HG03354 (cell line): ENCODE data around the gene FAM222A.
"Not testable (repeated sequence)": the region's sequence is repeated elsewhere in the genome, so short reads cannot be mapped to it uniquely, and the experiment has no call there.

Experiments
- ATAC-seq: cut with Tn5 transposase; IDR thresholded peaks from one replicate; pipeline ENCODE4 v1.9.1; 2021; ENCODE audit warnings: mild to moderate bottlenecking; ENCODE audit not compliant: unreplicated experiment, poor library complexity, severe bottlenecking

Gene FAM222A

GRCh38 chr12:109693160-109693559 lies 20.5 kb upstream of the FAM222A start:
- no peak for ATAC-seq

GRCh38 chr12:109693653-109694600 lies 19.7 kb upstream of the FAM222A start:
- no peak for ATAC-seq

GRCh38 chr12:109694629-109695028 lies 19.0 kb upstream of the FAM222A start:
- not testable (repeated sequence) for ATAC-seq

GRCh38 chr12:109695416-109695815 lies 18.2 kb upstream of the FAM222A start:
- no peak for ATAC-seq

GRCh38 chr12:109695961-109696461 lies 17.6 kb upstream of the FAM222A start:
- ATAC-seq: no peak

- ATAC-seq: no peak
Measured at GRCh38 chr12:109696485-109697269, 16.9 kb upstream of the FAM222A start.

- no peak for ATAC-seq
Measured at GRCh38 chr12:109697270-109697553, 16.4 kb upstream of the FAM222A start.

- no peak for ATAC-seq
Measured at GRCh38 chr12:109697877-109698468, 15.7 kb upstream of the FAM222A start.

GRCh38 chr12:109698820-109699219 lies 14.8 kb upstream of the FAM222A start:
- ATAC-seq: no peak

- ATAC-seq: no peak
Measured at GRCh38 chr12:109701064-109701463, 12.6 kb upstream of the FAM222A start.

- ATAC-seq: no peak
Measured at GRCh38 chr12:109702111-109702841, 11.3 kb upstream of the FAM222A start.

GRCh38 chr12:109703684-109704083 lies 9.9 kb upstream of the FAM222A start:
- ATAC-seq: no peak

- no peak for ATAC-seq
Measured at GRCh38 chr12:109704371-109705098, 9.1 kb upstream of the FAM222A start.

GRCh38 chr12:109705291-109705690 lies 8.3 kb upstream of the FAM222A start:
- ATAC-seq: no peak

GRCh38 chr12:109706398-109706746 lies 7.3 kb upstream of the FAM222A start:
- no peak for ATAC-seq

- ATAC-seq: no peak
Measured at GRCh38 chr12:109706747-109707469, 6.7 kb upstream of the FAM222A start.

- no peak for ATAC-seq
Measured at GRCh38 chr12:109707470-109707821, 6.2 kb upstream of the FAM222A start.

GRCh38 chr12:109708939-109709338 lies 4.7 kb upstream of the FAM222A start:
- no peak for ATAC-seq
